ENCODE results near the gene STXBP1.
A peak's percentile ranks its signal among the peaks of the same experiment; 100 is the strongest.

STXBP1 gene

DNA sequence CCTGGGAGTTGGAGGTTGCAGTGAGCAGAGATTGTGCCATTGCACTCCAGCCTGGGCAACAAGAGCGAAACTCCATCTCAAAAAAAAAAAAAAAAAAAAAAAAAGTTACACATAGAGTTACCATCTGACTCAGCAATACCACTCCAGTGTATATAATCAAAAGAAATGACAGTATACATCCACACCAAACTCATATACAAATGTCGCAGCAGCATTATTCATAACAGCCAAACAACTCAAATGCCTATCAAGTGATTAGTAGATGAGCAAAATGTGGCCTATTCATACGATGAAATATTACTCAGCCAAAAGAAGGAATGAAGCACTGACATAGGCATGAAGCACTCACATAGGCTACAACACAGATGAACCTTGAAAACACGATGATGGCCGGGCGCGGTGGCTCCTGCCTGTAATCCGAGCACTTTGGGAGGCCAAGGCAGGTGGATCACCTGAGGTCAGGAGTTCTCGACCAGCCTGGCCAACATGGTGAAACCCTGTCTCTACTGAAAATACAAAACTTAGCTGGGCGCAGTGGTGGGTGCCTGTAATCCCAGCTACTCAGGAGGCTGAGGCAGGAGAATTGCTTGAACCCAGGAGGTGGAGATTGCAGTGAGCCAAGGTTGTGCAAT is 9.4 kb downstream of the STXBP1 start:
- DNase-seq: peak; percentile 77

- no peak for DNase-seq
Measured at GRCh38 chr9:127626752-127627493, 14.8 kb downstream of the STXBP1 start.

GRCh38 chr9:127627494-127627855 is 15.4 kb downstream of the STXBP1 start:
- no peak for DNase-seq

DNA sequence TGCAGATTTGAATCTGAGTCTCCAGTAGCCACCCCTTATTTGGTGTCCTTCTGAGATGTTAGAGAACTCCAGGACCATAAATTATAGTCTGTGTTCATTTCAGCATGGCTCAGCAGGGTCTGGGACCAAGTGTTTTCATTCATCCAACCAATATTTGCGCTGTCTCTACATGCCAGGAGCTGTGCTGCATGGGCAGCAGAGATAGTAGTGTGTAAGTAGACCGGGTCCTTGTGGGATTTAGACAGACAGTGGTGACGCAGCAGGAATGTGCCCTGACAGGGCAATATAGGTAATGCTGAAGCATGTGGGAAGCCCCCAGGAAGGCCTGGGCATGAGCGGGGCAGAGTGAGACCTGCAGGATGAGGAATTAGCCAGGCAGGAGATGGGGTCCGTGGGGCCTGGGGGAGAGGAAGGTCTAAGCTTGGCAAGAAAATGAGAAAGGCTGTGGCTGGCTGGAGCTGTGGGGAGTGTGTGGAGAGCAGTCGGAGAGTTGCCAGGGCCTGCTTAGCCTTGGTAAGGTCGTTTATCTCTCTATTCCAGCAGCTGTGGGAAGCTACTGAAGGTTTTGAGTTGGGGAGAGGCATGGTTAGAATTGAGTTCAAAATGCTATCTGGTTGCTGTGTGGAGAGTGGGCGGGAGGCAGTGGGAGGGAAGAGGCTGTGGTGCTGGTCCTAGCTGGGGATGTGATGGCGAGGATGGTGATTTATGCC is 16.8 kb downstream of the STXBP1 start:
- no peak for DNase-seq

DNA sequence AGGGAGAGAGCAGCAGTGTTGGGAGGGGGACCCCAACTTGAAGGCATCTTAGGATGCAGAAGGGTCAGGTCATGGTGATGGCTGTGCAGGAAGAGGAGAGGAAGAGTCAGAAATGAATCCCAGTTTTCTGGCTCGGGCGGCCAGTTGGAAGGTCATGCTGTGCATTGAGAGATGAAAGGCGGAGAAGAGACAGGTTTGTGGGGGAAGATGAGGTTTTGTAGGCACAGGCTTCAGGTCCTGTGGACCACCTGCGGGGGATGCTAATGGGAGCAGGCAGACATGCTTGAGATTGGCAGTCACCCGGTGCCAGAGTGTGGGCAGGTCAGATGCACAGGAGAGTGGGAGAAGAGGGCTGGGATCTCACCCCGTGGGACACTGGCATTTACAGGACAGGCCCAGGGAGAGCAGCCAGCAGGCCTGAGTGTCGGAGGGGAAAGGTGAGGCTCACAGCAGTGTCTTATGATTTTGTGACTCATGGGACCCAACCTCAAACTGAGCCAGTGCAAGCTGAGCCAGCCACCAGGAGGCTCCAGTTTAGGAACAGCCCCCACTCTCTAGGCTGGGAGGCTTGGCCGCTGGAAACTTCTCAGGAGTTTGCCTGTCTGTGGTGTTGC is 17.5 kb downstream of the STXBP1 start:
- DNase-seq: no peak

- DNase-seq: no peak
Measured at GRCh38 chr9:127633216-127633862, 21.3 kb downstream of the STXBP1 start.

GRCh38 chr9:127634021-127634420 is 21.9 kb downstream of the STXBP1 start:
- no peak for DNase-seq

DNA sequence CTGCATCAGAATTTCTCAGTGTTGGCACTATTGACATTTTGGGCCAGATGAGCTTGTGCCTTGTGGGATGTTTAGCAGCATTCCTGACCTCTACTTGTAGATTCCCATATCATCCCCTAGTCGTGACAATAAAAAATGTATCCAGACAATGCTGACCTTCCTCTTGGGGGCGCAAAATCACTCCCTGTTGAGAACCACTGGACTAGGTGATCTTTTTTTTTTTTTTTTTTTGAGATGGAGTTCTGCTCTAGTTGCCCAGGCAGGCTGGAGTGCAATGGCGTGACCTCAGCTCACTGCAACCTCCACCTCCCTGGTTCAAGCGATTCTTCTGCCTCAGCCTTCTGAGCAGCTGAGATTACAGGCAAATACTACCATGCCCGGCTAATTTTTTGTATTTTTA is 22.6 kb downstream of the STXBP1 start:
- no peak for DNase-seq

- DNase-seq: no peak
Measured at GRCh38 chr9:127635201-127635735, 23.2 kb downstream of the STXBP1 start.

GRCh38 chr9:127637322-127637847 is 25.3 kb downstream of the STXBP1 start:
- no peak for DNase-seq

- no peak for DNase-seq
Measured at GRCh38 chr9:127640908-127641545, 28.9 kb downstream of the STXBP1 start.

GRCh38 chr9:127642082-127642740 is 30.1 kb downstream of the STXBP1 start:
- no peak for DNase-seq

DNA sequence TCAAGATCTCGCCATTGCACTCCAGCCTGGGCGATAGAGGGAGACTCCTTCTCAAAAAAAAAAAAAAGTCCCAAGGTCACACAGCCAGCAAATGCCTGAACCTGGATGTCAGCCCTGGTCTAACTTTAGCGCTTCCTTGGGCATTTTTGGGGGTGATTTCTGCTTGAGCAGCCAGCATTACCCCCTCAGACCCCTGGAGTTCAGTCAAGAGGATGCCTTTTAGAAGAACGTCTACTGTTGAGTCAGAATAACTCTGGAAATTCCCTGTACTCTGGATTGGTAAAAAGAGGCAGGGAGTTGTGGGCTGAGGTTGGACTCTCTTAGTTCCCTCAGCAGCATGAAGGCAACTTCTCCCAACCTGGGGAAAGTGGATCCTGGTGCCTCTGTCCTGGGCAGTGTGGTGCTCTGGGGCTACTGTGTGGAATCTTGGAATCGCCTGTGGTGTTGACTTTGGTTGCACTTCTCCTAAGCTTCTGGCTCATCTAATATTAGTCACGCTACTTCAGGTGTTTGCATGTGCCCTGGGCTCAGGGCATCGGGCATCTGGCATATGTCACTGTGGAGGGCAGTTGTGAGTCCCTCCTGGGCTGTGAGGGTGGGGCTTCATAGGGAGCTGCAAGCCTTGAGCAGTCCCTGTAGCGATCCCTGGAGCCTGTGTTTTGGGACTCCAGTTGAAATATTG is 32.2 kb downstream of the STXBP1 start:
- no peak for DNase-seq

DNA sequence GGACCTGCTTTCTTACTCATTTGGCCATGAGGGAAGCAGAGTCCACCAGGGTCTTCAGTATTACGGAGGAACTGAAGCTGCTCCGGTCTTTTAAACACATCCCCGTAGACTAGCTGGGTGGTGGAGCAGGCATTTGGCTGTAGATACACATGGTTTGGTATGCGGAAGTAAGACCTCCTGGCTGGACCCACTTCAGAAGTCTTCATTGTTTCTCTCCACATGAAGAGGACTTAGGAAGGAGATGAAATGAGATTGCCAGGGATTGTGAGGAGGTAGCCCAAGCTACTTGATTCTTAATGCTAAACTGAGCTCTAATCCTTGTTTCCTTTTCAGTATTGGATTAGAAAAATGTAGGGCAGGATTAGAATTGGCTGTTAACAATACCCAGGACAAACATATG is 32.9 kb downstream of the STXBP1 start:
- no peak for DNase-seq

- no peak for DNase-seq
Measured at GRCh38 chr9:127647451-127647850, 35.4 kb downstream of the STXBP1 start.

DNA sequence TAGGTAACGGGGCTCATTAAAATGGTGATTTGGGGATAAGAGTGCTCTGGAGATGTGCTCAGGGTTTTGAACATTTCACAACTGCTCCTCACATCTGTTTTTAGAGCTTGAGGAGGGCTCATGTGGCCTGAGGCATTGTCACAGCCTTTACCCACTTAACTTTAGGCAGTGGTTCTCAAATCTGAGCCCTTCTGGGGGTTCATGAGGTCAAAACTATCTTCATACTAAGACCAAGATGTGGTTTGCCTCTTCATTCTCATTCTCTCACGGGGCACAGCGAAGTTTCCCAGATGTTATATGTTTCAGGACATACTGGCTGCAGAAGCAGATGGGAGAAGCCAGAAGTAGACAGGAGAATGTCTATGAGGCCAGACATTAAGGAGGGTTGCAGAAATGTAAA is 38.4 kb downstream of the STXBP1 start:
- DNase-seq: no peak

DNA sequence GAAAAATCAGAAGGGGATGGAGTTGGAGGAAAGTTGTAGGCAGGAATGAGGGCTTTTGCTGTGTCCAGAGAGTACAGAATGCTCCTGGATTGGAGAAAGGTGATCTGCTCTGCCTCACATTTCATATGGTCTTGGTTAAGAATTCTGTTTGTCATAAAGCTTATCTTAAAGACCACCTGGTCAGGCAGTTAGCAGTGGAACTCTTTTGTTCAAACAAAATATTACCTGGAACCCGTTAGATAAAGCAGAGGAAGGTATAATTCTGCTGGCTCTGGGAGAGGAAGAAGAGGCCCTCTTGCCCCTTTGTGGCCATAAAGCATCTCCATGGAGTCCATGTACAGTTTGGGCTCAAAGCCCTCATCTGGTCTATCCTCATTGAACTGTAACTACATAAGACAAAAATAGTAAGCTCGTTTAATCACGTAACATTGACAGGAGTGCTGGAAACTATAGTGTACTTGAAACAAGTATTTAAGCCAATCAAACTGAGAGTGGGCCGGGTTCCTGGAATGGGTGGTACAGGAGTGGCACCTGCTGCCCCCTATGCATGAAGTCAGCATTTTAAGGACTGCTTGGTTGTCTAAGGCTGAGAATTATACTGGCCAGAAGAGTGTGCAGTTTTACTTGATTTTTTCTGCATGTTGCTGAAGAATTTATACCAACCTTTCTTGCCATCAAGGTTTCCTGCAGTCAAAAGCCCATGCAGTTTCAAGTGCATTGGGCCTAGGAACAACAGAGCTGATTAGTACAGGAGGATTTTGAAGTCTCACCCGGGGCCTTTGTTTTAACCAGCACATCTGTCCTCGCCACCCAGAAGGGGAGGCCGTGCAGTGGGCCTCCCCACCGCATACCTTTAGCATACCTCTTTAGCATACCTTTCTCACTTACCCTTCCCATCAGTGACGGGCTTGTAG is 39.9 kb downstream of the STXBP1 start:
- no peak for DNase-seq

DNA sequence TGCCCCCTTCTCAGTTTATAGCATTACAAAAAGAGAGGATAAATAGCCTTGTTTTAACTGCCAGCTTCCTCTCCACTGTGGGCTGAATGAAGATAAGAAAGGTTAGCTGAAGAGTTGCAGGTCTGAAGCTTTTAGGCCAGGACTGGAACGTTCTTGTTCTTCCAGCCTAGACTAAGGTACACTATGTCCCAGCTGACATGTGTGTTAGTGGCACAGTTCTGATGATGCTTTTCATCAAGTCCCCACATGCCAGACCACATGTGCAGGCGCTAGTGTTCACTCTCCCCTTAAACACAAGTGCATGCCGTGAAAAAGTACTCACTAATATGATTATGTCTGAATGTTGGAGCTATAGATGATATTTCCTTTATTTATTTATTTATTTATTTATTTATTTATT is 40.7 kb downstream of the STXBP1 start:
- no peak for DNase-seq

GRCh38 chr9:127654619-127655018 is 42.5 kb downstream of the STXBP1 start:
- DNase-seq: no peak

GRCh38 chr9:127658428-127658827 is 46.4 kb downstream of the STXBP1 start:
- no peak for DNase-seq
